Measurements from ENCODE around the gene FAM210A.

The FAM210A gene, protein sequence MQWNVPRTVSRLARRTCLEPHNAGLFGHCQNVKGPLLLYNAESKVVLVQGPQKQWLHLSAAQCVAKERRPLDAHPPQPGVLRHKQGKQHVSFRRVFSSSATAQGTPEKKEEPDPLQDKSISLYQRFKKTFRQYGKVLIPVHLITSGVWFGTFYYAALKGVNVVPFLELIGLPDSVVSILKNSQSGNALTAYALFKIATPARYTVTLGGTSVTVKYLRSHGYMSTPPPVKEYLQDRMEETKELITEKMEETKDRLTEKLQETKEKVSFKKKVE

GRCh38 chr18:13726232-13726971, at the start of gene FAM210A, which contains the start of gene RNMT:
Gene FAM210A (minus strand): TSS chr18:13726558. CDS start chr18:13682077, 44,481 bp downstream.
Gene RNMT (plus strand): TSS chr18:13726673. CDS start chr18:13731518, 4,845 bp downstream.
- Histone ChIP-seq H3K4me1 (ENCODE audit: insufficient read depth, insufficient read length) (no peaks in the 10 kb centered on the region), H3K4me3 (ENCODE audit: insufficient read length, low read depth) (peak within 1 kb of the TSS; percentile 96), H3K9me3 (ENCODE audit: insufficient read depth, low read length) (no peaks in the 10 kb centered on the region), H3K9ac (ENCODE audit: insufficient read length, low read depth) (peak within 1 kb of the TSS; percentile 90), H3K36me3 (ENCODE audit: insufficient read depth, insufficient read length, low read length) (peaks cover 11% of the 10 kb centered on the region), H3K27me3 (ENCODE audit: insufficient read depth, insufficient read length) (no peaks in the 10 kb centered on the region)
- TF ChIP-seq SUZ12 (IDR thresholded peaks at IDR 0.05; ENCODE audit: extremely low read depth, insufficient read depth, insufficient read length) = no peak
- no peak for TF ChIP-seq YY1 (IDR thresholded peaks at IDR 0.05; ENCODE audit: insufficient read depth, insufficient read length)
- TF ChIP-seq ZNF274 (IDR thresholded peaks at IDR 0.05; ENCODE audit: low read depth, low read length) = no peak
- DNase-seq (ENCODE audit: low read depth, low spot score) = peak; percentile 80

- Histone ChIP-seq H3K9me3 (ENCODE audit: insufficient read depth, low read length) (no peaks in the 10 kb centered on the region), H3K9ac (ENCODE audit: insufficient read length, low read depth) (no peak overlapping the region), H3K36me3 (ENCODE audit: insufficient read depth, insufficient read length, low read length) (no peaks in the 10 kb centered on the region), H3K4me1 (ENCODE audit: insufficient read depth, insufficient read length) (peaks cover 3% of the 10 kb centered on the region), H3K27me3 (ENCODE audit: insufficient read depth, insufficient read length) (no peaks in the 10 kb centered on the region), H3K4me3 (ENCODE audit: insufficient read length, low read depth) (no peak overlapping the region)
- no peak for DNase-seq (ENCODE audit: low read depth, low spot score)
- TF ChIP-seq YY1 (IDR thresholded peaks at IDR 0.05; ENCODE audit: insufficient read depth, insufficient read length) = no peak
- TF ChIP-seq SUZ12 (IDR thresholded peaks at IDR 0.05; ENCODE audit: extremely low read depth, insufficient read depth, insufficient read length) = no peak
Measured at GRCh38 chr18:13775058-13775457, 48.7 kb upstream of the FAM210A start.

- Histone ChIP-seq H3K4me3 (ENCODE audit: insufficient read length, low read depth) (no peak overlapping the region), H3K9ac (ENCODE audit: insufficient read length, low read depth) (no peak overlapping the region), H3K4me1 (ENCODE audit: insufficient read depth, insufficient read length) (no peaks in the 10 kb centered on the region), H3K9me3 (ENCODE audit: insufficient read depth, low read length) (peaks cover 16% of the 10 kb centered on the region; the same call in 1 of the 2 replicates), H3K36me3 (ENCODE audit: insufficient read depth, insufficient read length, low read length) (peaks cover 20% of the 10 kb centered on the region), H3K27me3 (ENCODE audit: insufficient read depth, insufficient read length) (no peaks in the 10 kb centered on the region)
- no peak for TF ChIP-seq ZNF274 (IDR thresholded peaks at IDR 0.05; ENCODE audit: low read depth, low read length)
- TF ChIP-seq YY1 (IDR thresholded peaks at IDR 0.05; ENCODE audit: insufficient read depth, insufficient read length) = no peak
- TF ChIP-seq SUZ12 (IDR thresholded peaks at IDR 0.05; ENCODE audit: extremely low read depth, insufficient read depth, insufficient read length) = no peak
- DNase-seq (ENCODE audit: low read depth, low spot score) = no peak
Measured at GRCh38 chr18:13762690-13763439, 36.5 kb upstream of the FAM210A start.

DNA sequence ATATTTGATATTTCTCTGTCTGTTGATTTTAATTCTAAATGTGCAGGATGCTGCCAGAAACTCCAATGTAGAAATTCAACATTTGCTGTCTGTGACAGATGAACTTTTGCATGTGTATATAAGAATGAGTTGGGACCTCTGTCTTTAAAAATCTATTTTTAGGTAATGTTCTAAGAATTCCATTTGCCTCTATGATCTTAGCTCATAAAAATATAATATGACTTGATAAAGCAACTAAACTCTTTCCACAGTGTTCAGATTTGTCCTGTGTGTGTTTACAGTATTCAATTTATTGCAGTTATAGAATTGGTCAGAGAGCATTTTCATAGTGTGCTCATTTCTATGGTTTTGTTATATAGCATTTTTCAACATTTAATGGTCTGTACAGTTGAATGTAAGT, 33.7 kb upstream of the FAM210A start:
- Histone ChIP-seq H3K4me1 (ENCODE audit: insufficient read depth, insufficient read length) (no peaks in the 10 kb centered on the region), H3K9me3 (ENCODE audit: insufficient read depth, low read length) (no peaks in the 10 kb centered on the region; the same call in 1 of the 2 replicates), H3K36me3 (ENCODE audit: insufficient read depth, insufficient read length, low read length) (peaks cover 43% of the 10 kb centered on the region), H3K9ac (ENCODE audit: insufficient read length, low read depth) (no peak overlapping the region), H3K27me3 (ENCODE audit: insufficient read depth, insufficient read length) (no peaks in the 10 kb centered on the region), H3K4me3 (ENCODE audit: insufficient read length, low read depth) (no peak overlapping the region)
- no peak for DNase-seq (ENCODE audit: low read depth, low spot score)
- no peak for TF ChIP-seq SUZ12 (IDR thresholded peaks at IDR 0.05; ENCODE audit: extremely low read depth, insufficient read depth, insufficient read length)
- no peak for TF ChIP-seq YY1 (IDR thresholded peaks at IDR 0.05; ENCODE audit: insufficient read depth, insufficient read length)
- no peak for TF ChIP-seq ZNF274 (IDR thresholded peaks at IDR 0.05; ENCODE audit: low read depth, low read length)

DNA sequence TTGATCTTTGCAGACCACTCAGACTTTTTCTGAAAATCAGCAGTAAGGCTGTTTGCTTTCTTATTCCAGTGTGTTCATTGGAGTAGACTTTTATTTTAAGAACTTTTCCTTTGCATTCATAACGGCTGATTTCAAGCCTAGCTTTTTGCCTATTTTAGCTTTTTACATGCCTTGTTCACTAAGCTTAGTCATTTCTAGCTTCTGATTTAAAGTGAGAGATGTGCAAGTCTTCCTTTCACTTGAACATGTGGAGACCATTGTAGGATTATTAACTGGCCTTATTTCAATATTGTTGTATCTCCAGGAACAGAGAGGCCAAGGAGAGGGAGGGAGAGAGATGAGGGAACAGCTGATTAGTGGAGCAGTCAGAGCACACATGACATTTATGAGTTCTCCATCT, 32.3 kb upstream of the FAM210A start:
- TF ChIP-seq ZNF274 (IDR thresholded peaks at IDR 0.05; ENCODE audit: low read depth, low read length) (no peak), SUZ12 (IDR thresholded peaks at IDR 0.05; ENCODE audit: extremely low read depth, insufficient read depth, insufficient read length) (no peak), YY1 (IDR thresholded peaks at IDR 0.05; ENCODE audit: insufficient read depth, insufficient read length) (no peak)
- no peaks in the 10 kb centered on the region for H3K4me1 ChIP-seq (ENCODE audit: insufficient read depth, insufficient read length)
- H3K27me3 ChIP-seq (ENCODE audit: insufficient read depth, insufficient read length) = no peaks in the 10 kb centered on the region
- no peak overlapping the region for H3K4me3 ChIP-seq (ENCODE audit: insufficient read length, low read depth)
- H3K9me3 ChIP-seq (ENCODE audit: insufficient read depth, low read length) = no peaks in the 10 kb centered on the region
- no peak for DNase-seq (ENCODE audit: low read depth, low spot score)
- H3K36me3 ChIP-seq (ENCODE audit: insufficient read depth, insufficient read length, low read length) = peaks cover 55% of the 10 kb centered on the region
- H3K9ac ChIP-seq (ENCODE audit: insufficient read length, low read depth) = no peak overlapping the region

- Histone ChIP-seq H3K27me3 (ENCODE audit: insufficient read depth, insufficient read length) (no peaks in the 10 kb centered on the region), H3K9ac (ENCODE audit: insufficient read length, low read depth) (no peak overlapping the region), H3K9me3 (ENCODE audit: insufficient read depth, low read length) (no peaks in the 10 kb centered on the region), H3K4me3 (ENCODE audit: insufficient read length, low read depth) (no peak overlapping the region), H3K36me3 (ENCODE audit: insufficient read depth, insufficient read length, low read length) (peaks cover 55% of the 10 kb centered on the region), H3K4me1 (ENCODE audit: insufficient read depth, insufficient read length) (no peaks in the 10 kb centered on the region)
- TF ChIP-seq YY1 (IDR thresholded peaks at IDR 0.05; ENCODE audit: insufficient read depth, insufficient read length) = no peak
- no peak for TF ChIP-seq ZNF274 (IDR thresholded peaks at IDR 0.05; ENCODE audit: low read depth, low read length)
- TF ChIP-seq SUZ12 (IDR thresholded peaks at IDR 0.05; ENCODE audit: extremely low read depth, insufficient read depth, insufficient read length) = no peak
- no peak for DNase-seq (ENCODE audit: low read depth, low spot score)
Measured at GRCh38 chr18:13756671-13757070, 30.3 kb upstream of the FAM210A start.

All from NT2/D1 (cell line).